ENCODE results near the gene FHOD3. TPM values are rescaled to one million over a fixed set of nuclear protein-coding genes. Genes with fewer than 3 reads are reported as not detected.

The FHOD3 gene
- total and polyA plus RNA-seq, 7 donors: 5.4 to 98.2 (median 20.2) TPM

DNA sequence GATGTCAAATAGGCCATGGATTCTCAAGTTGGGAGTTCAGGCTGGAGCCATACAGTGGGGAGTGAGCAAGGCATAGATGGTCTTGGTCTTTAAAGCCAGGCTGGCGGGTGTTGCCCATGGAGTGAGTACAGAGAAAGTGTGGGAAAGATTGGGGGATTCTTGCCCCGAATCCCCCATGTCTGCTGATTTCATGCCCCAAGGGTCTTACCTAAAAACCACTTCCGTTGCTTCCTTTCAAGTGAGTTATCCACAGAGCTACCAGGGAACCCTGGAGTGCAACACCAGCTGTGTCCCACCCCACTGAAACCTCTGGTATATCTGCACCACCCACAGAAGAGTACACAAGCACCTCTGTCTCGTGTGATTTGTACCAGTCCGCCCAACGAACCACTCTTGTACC, 31.4 kb downstream of the FHOD3 start:
- no peak overlapping the region for H3K4me3 ChIP-seq
- intact Hi-C loops (cut with DNase I): no loop called here
- no peaks in the 10 kb centered on the region for H3K9me3 ChIP-seq
- H3K36me3 ChIP-seq (ENCODE audit: insufficient read depth in 1 of 2, low read depth in 1 of 2): no peaks in the 10 kb centered on the region
- peaks cover 15% of the 10 kb centered on the region for H3K4me1 ChIP-seq
- no peak overlapping the region for H3K27ac ChIP-seq
- WGBS, 3 donors: 89 to 92% (median 90%) methylated on average over 6 of the region's 6 CpGs
- TF ChIP-seq, protein P1, sequence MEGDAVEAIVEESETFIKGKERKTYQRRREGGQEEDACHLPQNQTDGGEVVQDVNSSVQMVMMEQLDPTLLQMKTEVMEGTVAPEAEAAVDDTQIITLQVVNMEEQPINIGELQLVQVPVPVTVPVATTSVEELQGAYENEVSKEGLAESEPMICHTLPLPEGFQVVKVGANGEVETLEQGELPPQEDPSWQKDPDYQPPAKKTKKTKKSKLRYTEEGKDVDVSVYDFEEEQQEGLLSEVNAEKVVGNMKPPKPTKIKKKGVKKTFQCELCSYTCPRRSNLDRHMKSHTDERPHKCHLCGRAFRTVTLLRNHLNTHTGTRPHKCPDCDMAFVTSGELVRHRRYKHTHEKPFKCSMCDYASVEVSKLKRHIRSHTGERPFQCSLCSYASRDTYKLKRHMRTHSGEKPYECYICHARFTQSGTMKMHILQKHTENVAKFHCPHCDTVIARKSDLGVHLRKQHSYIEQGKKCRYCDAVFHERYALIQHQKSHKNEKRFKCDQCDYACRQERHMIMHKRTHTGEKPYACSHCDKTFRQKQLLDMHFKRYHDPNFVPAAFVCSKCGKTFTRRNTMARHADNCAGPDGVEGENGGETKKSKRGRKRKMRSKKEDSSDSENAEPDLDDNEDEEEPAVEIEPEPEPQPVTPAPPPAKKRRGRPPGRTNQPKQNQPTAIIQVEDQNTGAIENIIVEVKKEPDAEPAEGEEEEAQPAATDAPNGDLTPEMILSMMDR (IDR thresholded peaks at IDR 0.05): no peak
- DNase-seq (no peak), ATAC-seq (no peak)
- H3K27me3 ChIP-seq (ENCODE audit: insufficient read depth in 3 of 3, low read length in 2 of 3): no peaks in the 10 kb centered on the region

DNA sequence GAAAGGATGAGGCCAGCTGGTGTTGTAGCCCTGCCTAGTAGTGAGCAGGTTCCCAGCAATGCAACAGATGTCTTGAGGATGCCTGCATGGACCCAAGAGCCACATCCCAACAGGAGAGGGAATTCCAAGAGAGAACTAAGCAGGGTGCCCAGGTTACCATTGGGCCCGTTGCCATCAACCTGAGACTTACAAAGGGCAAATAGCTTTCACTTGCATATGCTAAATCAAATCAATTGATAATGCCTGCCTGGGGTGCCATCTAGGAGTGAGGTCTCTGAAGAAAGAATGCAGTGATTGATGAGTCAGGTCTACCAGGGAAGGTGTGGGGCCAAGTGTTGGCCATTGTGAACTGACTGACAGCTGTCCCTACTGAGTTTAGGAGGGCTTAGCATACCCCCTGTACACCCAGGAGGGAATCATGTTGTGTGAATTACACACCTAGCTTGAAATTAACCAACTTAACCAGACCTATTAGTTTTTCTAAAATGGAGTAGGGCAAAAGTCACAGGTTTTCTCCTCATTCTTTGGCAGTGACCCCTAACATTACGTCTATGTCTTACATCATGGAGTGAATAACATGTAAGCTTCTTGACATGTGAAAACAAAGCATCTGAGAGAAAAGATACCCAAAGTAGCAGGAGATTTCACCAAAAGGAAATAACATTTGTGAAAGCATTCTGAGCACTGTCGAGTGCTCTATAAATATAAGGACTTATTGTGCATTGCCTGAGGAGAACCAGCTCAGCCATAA, 32.3 kb downstream of the FHOD3 start:
- intact Hi-C loops (cut with DNase I): no loop called here
- Histone ChIP-seq H3K27me3 (ENCODE audit: insufficient read depth in 3 of 3, low read length in 2 of 3) (no peaks in the 10 kb centered on the region), H3K27ac (no peak overlapping the region), H3K9me3 (no peaks in the 10 kb centered on the region), H3K4me3 (no peak overlapping the region), H3K36me3 (ENCODE audit: insufficient read depth in 1 of 2, low read depth in 1 of 2) (no peaks in the 10 kb centered on the region), H3K4me1 (peaks cover 15% of the 10 kb centered on the region)
- WGBS, 3 donors: 59 to 74% (median 69%) methylated on average over 3 of the region's 3 CpGs
- TF ChIP-seq, protein P1 (IDR thresholded peaks at IDR 0.05): no peak
- no peak for ATAC-seq
- no peak for DNase-seq

DNA sequence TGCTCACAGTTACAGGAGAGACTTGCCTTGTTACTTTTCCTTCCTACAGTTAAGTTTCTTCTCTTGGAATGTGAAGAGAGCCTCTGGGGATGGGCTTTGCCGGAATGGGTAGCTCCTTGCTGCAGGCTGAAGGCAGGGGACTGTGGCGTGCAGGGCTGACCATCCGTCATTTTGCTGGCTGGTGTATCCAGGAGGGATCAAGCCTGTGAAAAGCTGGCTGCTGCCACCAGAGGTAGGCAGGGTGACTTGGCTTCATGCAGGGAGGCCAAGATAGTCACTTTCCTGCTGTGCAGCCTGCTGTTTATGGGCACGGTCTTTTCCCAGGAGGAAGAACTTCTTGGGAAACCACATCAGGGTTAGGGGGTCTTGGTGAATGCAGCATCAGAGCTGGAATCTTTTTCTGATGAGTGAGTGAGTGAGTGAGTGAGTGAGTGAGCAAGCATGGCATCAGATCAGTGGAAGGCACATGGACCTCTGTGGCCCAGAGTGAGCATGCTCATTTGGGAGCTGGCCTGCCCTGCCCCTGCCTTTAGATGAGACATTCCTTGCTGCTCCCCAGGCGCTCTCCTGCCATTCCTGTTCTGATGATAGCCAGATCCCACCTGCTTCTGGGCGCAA, 33.0 kb downstream of the FHOD3 start:
- TF ChIP-seq, protein P1 (IDR thresholded peaks at IDR 0.05): no peak
- no peaks in the 10 kb centered on the region for H3K9me3 ChIP-seq
- ATAC-seq (peak; percentile 48 to 71 (median 59)), DNase-seq (no peak)
- H3K4me3 ChIP-seq: no peak overlapping the region
- H3K36me3 ChIP-seq (ENCODE audit: insufficient read depth in 1 of 2, low read depth in 1 of 2): no peaks in the 10 kb centered on the region
- 59 to 65% (median 63%) methylated on average over 6 of the region's 6 CpGs for WGBS, 3 donors
- no peak overlapping the region for H3K27ac ChIP-seq
- H3K4me1 ChIP-seq: peaks cover 15% of the 10 kb centered on the region
- intact Hi-C loops (cut with DNase I): no loop called here
- H3K27me3 ChIP-seq (ENCODE audit: insufficient read depth in 3 of 3, low read length in 2 of 3): no peaks in the 10 kb centered on the region

DNA sequence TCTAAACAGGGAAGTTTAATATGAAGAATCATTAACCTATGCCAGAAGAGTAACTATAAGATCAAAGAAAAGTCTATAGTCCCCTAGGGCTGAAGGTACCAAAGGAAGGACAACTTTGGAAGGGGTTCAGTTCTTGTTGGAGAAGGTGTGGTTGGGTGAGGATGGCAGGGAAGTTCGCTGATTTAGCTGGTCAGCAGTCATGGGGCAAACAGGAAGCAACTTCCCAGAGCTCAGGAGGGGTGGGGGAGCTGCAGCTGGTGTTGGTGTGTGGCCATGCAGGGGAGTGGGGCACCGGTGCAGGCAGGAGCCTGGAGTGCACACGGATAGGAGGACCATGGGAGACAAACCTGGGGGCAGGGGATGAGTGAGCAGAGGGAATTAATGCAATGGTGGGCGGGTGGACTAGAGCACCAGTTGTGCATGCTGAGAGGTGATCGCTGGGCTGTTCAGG, 34.0 kb downstream of the FHOD3 start:
- Histone ChIP-seq H3K27ac (no peak overlapping the region), H3K4me3 (no peak overlapping the region), H3K4me1 (peaks cover 15% of the 10 kb centered on the region), H3K27me3 (ENCODE audit: insufficient read depth in 3 of 3, low read length in 2 of 3) (no peaks in the 10 kb centered on the region), H3K9me3 (no peaks in the 10 kb centered on the region), H3K36me3 (ENCODE audit: insufficient read depth in 1 of 2, low read depth in 1 of 2) (no peaks in the 10 kb centered on the region)
- TF ChIP-seq, protein P1 (IDR thresholded peaks at IDR 0.05): no peak
- WGBS, 3 donors: 59 to 68% (median 65%) methylated on average over 5 of the region's 5 CpGs
- intact Hi-C loops (cut with DNase I): no loop called here
- ATAC-seq (no peak), DNase-seq (no peak)
